Measurements from ENCODE around the gene UCMA.

- no peak for TF ChIP-seq CTCF (IDR thresholded peaks at IDR 0.05; ENCODE audit: insufficient read depth, low read depth, low read length)
- no peak for TF ChIP-seq EZH2 (IDR thresholded peaks at IDR 0.05; ENCODE audit: insufficient read depth, low read length)
Observed at GRCh38 chr10:13201132-13201531, 33.0 kb downstream of the UCMA start.

Data from astrocyte (in vitro differentiated cells and primary cell).